OCI-LY7 (cell line): Measurements from ENCODE around the gene TMC5. TPM values are rescaled to one million over a fixed set of nuclear protein-coding genes. Genes with fewer than 3 reads are reported as not detected.

Source experiments
- BruUV-seq: library from RNA; stranded (reverse); fragments of 400-500 nt; replicated peaks from 2 replicates; lab custom pipeline; 2021; lab: Mats Ljungman, UMichigan
- CTCF ChIA-PET: fragments of 300-600 bp; sonication (Branson Sonifier 250); formaldehyde crosslinking; loops from one replicate; lab custom pipeline; 2022; ENCODE audit warnings: antibody characterized with exemption; ENCODE audit not compliant: unreplicated experiment; lab: Charles Lee
- POLR2A ChIA-PET: fragments of 300-600 bp; sonication (Branson Sonifier 250); formaldehyde crosslinking; loops from one replicate; lab custom pipeline; 2022; ENCODE audit warnings: antibody characterized with exemption; lab: Charles Lee
- DNase-seq: peaks from one replicate; pipeline ENCODE4 v3.0.0-alpha.2; 2015; ENCODE audit warnings: low spot score
- H2AFZ ChIP-seq: fragments of 200-600 bp; sonication (generic), shearing (Covaris generic); 2 replicates; pipeline ENCODE4 v1.6.1; 2014; ENCODE audit warnings: mild to moderate bottlenecking, antibody characterized with exemption, low read length, moderate library complexity
- H3K27ac ChIP-seq: fragments of 200-600 bp; sonication (generic); 2 replicates; pipeline ENCODE4 v1.5.1; 2014; ENCODE audit warnings: mixed run types, low read depth, mild to moderate bottlenecking, moderate library complexity, low read length, inconsistent platforms; ENCODE audit not compliant: poor library complexity, severe bottlenecking
- H3K36me3 ChIP-seq: fragments of 200-600 bp; sonication (generic); 2 replicates; pipeline ENCODE4 v1.6.1; 2014; ENCODE audit warnings: mild to moderate bottlenecking, antibody characterized with exemption, low read length, moderate library complexity, mixed read lengths; ENCODE audit not compliant: insufficient read depth
- H3K4me1 ChIP-seq: fragments of 200-600 bp; sonication (generic); 2 replicates; pipeline ENCODE4 v1.5.1; 2014; ENCODE audit warnings: mild to moderate bottlenecking, low read length; ENCODE audit not compliant: insufficient read depth, poor library complexity, severe bottlenecking
- H3K4me2 ChIP-seq: fragments of 200-600 bp; sonication (generic); 2 replicates; pipeline ENCODE4 v1.6.1; 2014; ENCODE audit warnings: mild to moderate bottlenecking, low read length
- H3K4me3 ChIP-seq: fragments of 200-600 bp; sonication (generic); 2 replicates; pipeline ENCODE4 v1.5.1; 2014; ENCODE audit warnings: mild to moderate bottlenecking, low read depth, low read length; ENCODE audit not compliant: poor library complexity, severe bottlenecking
- H3K79me2 ChIP-seq: fragments of 200-600 bp; sonication (generic); 2 replicates; pipeline ENCODE4 v1.6.1; 2016; ENCODE audit warnings: low read depth, mild to moderate bottlenecking, low read length, moderate library complexity, mixed read lengths; ENCODE audit not compliant: insufficient read depth
- H3K9me2 ChIP-seq: fragments of 200-600 bp; sonication (generic); 2 replicates; pipeline ENCODE4 v1.6.1; 2016; ENCODE audit warnings: mild to moderate bottlenecking, low read length, mixed read lengths; ENCODE audit not compliant: insufficient read depth
- H3K9me3 ChIP-seq: fragments of 200-600 bp; sonication (generic); 2 replicates; pipeline ENCODE4 v1.6.1; 2014; ENCODE audit warnings: mild to moderate bottlenecking, mixed run types, low read length, mixed read lengths
- H4K20me1 ChIP-seq: fragments of 200-600 bp; sonication (generic); 2 replicates; pipeline ENCODE4 v1.6.1; 2014; ENCODE audit warnings: mild to moderate bottlenecking, antibody characterized with exemption, low read length, moderate library complexity, mixed read lengths; ENCODE audit not compliant: insufficient read depth
- EZH2phosphoT487 ChIP-seq: fragments of 200-600 bp; sonication (generic); IDR thresholded peaks from 2 replicates; pipeline ENCODE4 v1.6.1; 2018; ENCODE audit warnings: low read depth, borderline replicate concordance, mild to moderate bottlenecking, mixed run types, antibody characterized with exemption, low read length, moderate library complexity, mixed read lengths
- intact Hi-C: fragments of 100-400 bp; cut with micrococcal nuclease; formaldehyde crosslinking; loops from one replicate; pipeline ENCODE4 v1.10.0; 2022; ENCODE audit not compliant: unreplicated experiment
- total RNA-seq, 2 experiments: library from RNA; depleted of rRNA in 1 of 2; stranded (reverse); fragments of >200 nt in 1 of 2; shearing (Covaris generic) in 1 of 2; gene quantifications; 2 replicates each; pipeline ENCODE4 v1.2.3, GENCODE V29; 2014 to 2022
- TF ChIP-seq, protein P1 (sequence below): fragments of 200-600 bp; sonication (generic); conservative IDR thresholded peaks from 2 replicates; pipeline ENCODE4 v1.5.1; 2014; ENCODE audit warnings: mild to moderate bottlenecking, antibody characterized with exemption, low read length, moderate library complexity, mixed read lengths

The TMC5 gene
- total RNA-seq, 2 experiments from 2014 or later = not detected

DNA sequence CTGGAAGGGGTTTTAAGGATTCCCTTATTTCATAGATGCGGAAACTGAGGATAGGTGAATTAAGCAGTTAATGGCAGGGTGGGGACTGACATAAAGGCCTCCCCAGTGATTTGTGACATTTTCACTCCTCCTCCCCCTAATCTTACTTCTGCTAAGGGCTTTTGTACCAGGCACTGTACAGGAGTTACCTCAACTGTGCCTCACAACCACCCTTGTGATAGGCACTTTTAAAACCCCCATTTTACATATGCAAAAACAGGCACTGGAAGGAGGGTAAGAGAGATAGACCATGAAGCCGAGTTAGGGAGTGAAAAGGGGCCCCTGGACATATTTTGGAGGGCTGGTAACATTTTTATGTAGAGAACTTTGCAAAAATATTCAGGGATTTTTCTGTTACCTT is 105.1 kb downstream of the TMC5 start:
- peaks cover 17% of the 10 kb centered on the region for H3K36me3 ChIP-seq
- peak overlapping the region; percentile 83 for H3K4me3 ChIP-seq
- TF ChIP-seq EZH2phosphoT487 = no peak
- TF ChIP-seq, protein P1, sequence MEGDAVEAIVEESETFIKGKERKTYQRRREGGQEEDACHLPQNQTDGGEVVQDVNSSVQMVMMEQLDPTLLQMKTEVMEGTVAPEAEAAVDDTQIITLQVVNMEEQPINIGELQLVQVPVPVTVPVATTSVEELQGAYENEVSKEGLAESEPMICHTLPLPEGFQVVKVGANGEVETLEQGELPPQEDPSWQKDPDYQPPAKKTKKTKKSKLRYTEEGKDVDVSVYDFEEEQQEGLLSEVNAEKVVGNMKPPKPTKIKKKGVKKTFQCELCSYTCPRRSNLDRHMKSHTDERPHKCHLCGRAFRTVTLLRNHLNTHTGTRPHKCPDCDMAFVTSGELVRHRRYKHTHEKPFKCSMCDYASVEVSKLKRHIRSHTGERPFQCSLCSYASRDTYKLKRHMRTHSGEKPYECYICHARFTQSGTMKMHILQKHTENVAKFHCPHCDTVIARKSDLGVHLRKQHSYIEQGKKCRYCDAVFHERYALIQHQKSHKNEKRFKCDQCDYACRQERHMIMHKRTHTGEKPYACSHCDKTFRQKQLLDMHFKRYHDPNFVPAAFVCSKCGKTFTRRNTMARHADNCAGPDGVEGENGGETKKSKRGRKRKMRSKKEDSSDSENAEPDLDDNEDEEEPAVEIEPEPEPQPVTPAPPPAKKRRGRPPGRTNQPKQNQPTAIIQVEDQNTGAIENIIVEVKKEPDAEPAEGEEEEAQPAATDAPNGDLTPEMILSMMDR = no peak
- DNase-seq = peak; percentile 38
- no TSS peak for BruUV-seq
- H3K9me2 ChIP-seq = no peaks in the 10 kb centered on the region
- intact Hi-C loops = loop anchor here (2.0 to 5.0 kb wide), 3 partner anchors 32 to 455 kb away; partner anchors contain the start of genes COQ7 and VPS35L
- H3K79me2 ChIP-seq = peaks cover 76% of the 10 kb centered on the region
- ChIA-PET CTCF (no interaction called here), POLR2A (no interaction called here)
- H3K27ac ChIP-seq = peak overlapping the region; percentile 70
- H3K4me2 ChIP-seq = peak overlapping the region; percentile 86
- H2AFZ ChIP-seq = peak overlapping the region; percentile 81
- H3K4me1 ChIP-seq = peaks cover 54% of the 10 kb centered on the region
- H4K20me1 ChIP-seq = no peaks in the 10 kb centered on the region; the same call in 1 of the 2 replicates
- H3K9me3 ChIP-seq = no peaks in the 10 kb centered on the region

DNA sequence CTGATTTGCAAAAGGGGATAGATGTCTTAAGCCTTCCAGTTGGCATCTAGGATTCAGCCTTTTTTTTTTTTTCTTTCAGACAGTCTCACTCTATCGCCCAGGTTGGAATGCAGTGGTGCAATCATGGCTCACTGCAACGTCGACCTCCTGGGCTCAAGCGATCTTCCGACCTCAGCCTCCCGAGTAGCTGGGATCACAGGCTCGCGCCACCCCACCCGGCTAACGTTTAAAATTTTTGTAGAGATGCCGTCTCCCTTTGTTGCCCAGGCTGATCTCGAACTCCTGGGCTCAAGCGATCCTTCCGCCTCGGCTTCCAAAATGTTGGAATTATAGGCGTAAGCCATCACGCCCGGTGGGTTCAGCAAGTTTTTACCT is 105.5 kb downstream of the TMC5 start:
- ChIA-PET POLR2A (interaction anchor here (0.7 to 3.7 kb wide), 3 partner anchors 20 to 394 kb away, joined by 3 to 26 read pairs (median 3); partner anchors contain the start of gene VPS35L), CTCF (no interaction called here)
- no peak for TF ChIP-seq EZH2phosphoT487
- Histone ChIP-seq H3K4me1 (peaks cover 54% of the 10 kb centered on the region), H3K36me3 (peaks cover 21% of the 10 kb centered on the region), H3K4me2 (peak overlapping the region; percentile 86), H3K4me3 (no peak overlapping the region), H3K9me3 (no peaks in the 10 kb centered on the region), H4K20me1 (no peaks in the 10 kb centered on the region; the same call in 1 of the 2 replicates), H3K79me2 (peaks cover 76% of the 10 kb centered on the region), H3K27ac (peak overlapping the region; percentile 70), H2AFZ (peak overlapping the region; percentile 81; the same call in 1 of the 2 replicates), H3K9me2 (no peaks in the 10 kb centered on the region)
- intact Hi-C loops = loop anchor here (2.0 to 5.0 kb wide), 3 partner anchors 32 to 456 kb away; partner anchors contain the start of genes COQ7 and VPS35L
- no TSS peak for BruUV-seq
- no peak for DNase-seq

DNA sequence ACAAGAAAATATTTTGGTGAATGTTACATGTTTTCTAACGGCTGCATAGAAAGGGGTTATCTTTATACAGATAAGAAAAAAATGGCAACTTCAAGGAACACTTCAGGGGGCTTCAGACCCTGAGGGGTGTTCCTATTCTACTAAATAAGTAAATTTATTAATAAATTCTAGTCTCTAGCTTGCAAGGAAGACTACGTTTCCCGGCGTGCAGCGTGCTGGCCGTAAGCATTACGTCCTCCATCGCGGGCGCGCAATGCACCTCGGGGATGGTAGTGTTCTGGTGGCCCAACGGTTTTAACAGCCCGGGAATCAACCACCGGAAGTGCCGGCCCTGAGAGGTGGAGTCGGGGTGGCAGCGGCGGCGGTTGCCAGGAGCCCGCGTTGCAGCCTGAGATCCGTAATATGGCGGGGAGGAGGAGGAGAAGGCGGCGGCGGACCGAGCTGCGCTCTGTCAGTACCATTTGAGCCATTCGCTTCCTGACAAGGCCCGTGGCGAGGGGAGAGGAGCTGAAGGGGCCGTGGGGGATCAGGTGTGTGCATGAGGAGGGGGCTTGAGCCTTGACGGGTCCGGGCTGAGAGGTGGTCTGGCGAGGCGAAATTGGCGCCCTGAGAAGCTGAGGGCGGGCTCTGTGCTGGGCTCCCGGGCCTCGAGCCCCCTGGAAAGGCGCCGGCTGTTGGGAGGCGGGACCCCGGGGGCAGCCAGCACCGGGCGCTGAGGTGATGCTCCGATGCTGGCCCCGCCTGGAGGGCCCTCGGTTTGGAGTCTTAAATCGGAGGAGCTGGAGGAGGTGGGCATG is 106.1 kb downstream of the TMC5 start, which contains the start of gene CCP110:
CCP110 (plus strand) TSS at position 384 of the 797 bp plus-strand sequence. CDS start 3,940 bp downstream, outside the sequence.
- POLR2A ChIA-PET = interaction anchor here (0.7 to 3.7 kb wide), 3 partner anchors 19 to 395 kb away, joined by 3 to 26 read pairs (median 3); partner anchors contain the start of gene VPS35L
- H3K79me2 ChIP-seq = peaks cover 70% of the 10 kb centered on the region
- peaks cover 53% of the 10 kb centered on the region for H3K4me1 ChIP-seq

More for the DNA sequence above, 106.1 kb downstream of the TMC5 start, which contains the start of gene CCP110:
- Histone ChIP-seq H3K4me2 (peak within 1 kb of the TSS; percentile 95), H3K36me3 (peaks cover 26% of the 10 kb centered on the region), H2AFZ (peak within 1 kb of the TSS; percentile 81), H3K9me3 (no peaks in the 10 kb centered on the region), H3K4me3 (peak within 1 kb of the TSS; percentile 96), H3K27ac (peak within 1 kb of the TSS; percentile 70), H4K20me1 (no peaks in the 10 kb centered on the region; the same call in 1 of the 2 replicates), H3K9me2 (no peaks in the 10 kb centered on the region)
- intact Hi-C loops = loop anchor here (2.0 to 5.0 kb wide), 3 partner anchors 31 to 456 kb away; partner anchors contain the start of genes COQ7 and VPS35L
- peak; percentile 96 for DNase-seq
- no TSS peak for BruUV-seq
- CTCF ChIA-PET = interaction anchor here (0.6 kb wide), 1 partner anchor 32 kb away, joined by 3 read pairs; the partner anchor contains the start of gene VPS35L
- TF ChIP-seq, protein P1 = no peak
- TF ChIP-seq EZH2phosphoT487 = no peak
